NCI-H1092 (cell line): ENCODE data around the gene PDE10A.

ENCODE experiments used
- DNase-seq: peaks from one replicate; lab custom pipeline; 2025; lab: John Stamatoyannopoulos, UW

The PDE10A gene

DNA sequence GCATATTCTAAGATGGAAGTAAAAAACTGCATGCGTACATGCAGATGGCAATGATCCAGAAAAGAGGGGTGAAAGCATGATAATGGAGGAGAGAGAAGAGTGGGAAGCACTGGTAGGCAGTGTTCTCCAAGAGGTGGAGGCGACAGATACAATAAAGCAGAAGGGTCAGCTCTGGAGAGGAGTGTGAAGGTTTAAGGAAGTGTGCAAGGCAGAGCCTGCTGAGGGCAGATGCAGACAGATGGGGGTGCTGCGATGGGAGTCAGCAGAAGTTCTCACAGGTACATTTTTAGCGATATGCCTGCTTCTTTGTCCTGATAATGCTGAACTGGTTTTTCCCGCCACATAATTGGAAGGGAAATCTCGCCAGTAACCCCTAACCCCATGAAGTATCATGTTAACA, 272.6 kb downstream of the PDE10A start:
- DNase-seq, result no peak

DNA sequence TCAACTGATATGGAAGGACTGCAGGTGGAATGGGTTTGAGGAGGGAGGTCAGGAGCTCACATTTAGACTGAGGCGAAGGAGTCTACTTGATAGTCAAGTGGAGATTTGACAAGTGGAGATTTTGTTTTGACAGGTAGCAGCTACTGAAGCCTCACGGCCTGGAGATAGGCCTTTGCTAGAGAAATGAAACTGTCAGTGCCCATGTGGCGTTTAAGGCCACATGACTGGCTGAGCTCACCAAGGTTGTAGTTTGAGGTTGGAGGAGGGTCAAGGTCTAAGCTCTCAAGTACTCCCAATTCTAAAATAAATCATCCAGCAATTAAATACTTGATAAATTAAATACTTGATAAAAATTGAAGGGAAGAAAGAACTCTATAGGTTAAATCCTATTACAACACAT, 273.5 kb downstream of the PDE10A start:
- DNase-seq, result no peak

DNA sequence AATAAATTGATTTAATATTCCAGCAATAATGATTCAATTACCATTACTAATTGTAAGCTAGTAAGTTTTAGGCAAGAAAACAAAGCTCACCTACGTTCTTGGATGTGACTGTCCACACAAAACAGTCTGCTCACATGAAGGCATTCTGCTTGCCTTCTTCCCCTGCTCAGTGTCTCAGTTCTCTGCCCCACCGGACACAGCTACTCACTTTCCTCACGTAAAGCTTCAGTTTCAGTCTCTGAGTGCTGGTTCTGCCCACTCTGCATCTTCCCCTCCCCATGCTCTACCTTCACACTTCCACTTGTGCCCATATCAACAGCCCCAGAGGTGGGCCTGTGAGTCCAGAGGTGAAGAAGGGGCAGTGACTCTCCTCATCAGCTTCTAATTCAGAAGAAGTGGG, 279.7 kb downstream of the PDE10A start:
- no peak for DNase-seq

DNA sequence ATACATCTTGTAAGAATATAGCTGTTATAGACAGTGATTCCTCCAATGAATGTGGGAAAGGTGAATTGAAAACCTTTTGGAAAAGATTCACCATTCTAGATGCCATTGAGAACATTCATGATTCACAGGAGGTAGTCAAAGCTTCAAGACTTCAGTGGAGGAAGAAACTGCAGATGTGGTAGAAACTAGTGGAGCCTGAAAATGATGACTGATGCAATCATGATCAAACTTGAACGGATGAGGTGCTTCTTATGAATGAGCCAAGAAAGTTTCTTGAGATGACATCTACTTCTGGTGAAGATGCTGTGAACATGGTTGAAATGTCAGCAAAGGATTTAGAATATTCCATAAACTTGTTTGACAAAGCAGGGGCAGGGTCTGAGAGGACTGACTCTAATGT, 286.9 kb downstream of the PDE10A start:
- DNase-seq, result no peak

DNA sequence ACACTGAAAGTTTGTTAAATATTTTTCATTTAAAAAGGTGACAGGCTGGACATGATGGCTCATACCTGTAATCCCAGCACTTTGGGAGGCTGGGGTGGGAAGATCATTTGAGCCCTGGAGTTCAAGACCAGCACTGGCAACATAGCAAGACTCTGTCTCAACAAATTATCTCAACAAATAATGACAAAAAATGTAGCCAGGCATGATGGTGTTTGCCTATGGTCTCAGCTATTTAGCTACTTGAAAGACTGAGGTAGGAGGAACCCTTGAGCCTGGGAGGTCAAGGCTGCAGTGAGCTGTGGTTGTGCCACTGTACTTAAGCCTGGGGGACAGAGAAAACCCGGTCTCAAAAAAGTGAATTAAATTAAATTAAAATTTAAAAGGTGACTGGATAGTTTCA, 297.7 kb downstream of the PDE10A start:
- DNase-seq, result no peak

DNA sequence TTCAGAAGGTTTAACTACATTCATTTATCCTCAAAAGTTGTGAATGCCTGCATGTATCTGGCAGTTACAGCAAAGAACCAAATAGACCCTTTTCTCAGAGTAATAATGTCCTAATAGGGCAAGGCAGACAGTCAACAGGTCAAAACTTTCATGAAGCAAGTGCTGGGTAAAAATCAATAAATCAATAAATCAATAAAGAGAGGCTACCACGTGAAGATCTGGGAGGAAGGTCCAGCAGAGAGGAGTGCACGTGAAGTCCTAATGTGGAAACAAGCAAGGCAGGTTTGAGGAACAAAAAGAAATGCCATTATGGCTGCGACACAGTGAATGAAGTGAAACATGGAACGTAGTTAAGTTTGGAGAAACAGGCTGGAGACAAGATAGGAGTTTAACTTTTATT, 317.3 kb downstream of the PDE10A start:
- no peak for DNase-seq

DNA sequence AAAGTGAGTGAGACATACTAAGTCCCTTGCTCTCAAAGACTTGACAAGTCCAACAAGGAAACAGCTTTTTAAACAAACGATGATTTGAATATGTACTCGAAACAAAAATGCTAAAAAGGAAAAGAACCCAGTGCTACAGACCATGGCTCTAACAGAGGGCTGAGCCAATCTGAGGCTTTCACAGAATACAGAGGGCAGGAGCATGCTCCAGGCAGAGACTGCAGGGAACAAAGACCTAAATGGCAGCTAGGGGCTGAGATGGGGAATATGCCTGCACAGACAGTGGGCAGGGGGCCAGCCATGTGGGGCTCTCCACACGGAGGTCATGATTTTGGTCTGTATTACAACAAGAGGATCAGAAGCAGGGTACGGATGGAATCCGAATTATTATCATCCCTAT, 322.5 kb downstream of the PDE10A start:
- no peak for DNase-seq

DNA sequence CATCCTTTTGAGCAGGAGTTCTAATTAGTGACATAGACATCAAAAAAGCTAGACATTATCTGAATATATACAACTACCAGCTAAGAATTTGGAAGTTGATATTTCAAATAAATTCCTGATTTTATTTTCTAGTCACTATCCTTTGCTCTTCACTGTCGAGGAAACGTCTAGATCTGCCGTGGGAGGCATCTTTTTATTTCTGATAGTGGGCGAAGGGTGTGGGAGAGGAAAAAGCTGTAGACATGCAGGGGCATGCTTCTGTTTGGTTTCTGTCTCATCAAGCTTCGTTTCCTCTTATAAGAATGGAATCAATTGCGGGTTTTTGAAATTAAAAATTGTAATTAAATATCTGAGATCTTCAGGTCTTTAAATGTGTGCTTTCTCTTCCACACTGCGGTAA, 337.4 kb downstream of the PDE10A start:
- no peak for DNase-seq

DNA sequence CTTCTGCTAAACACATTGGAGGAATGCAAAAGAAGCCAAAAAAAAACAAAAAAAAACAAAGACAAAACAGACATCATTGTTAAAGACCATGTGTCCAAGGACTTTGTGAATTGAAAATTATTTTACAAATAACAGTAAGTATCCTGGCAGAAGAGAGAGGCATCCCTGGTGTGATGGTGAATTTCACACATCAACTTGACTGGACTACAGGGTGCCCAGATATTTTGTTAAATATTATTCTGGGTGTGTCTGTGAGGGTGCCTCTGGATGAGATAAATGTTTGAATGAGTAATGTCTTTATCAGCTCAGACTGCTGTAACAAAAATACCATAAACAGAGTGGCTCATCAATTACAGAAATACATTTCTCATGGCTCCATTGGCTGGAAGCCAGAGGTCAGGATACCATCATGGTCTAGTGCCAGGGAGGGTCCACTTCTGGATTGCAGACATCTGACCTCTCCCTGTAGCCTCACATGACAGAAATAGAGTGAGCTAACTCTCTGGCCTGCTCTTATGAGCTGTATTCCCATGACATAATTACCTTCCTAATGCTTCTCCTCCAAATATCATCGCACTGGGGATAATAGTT, 341.4 kb downstream of the PDE10A start:
- DNase-seq, result no peak

DNA sequence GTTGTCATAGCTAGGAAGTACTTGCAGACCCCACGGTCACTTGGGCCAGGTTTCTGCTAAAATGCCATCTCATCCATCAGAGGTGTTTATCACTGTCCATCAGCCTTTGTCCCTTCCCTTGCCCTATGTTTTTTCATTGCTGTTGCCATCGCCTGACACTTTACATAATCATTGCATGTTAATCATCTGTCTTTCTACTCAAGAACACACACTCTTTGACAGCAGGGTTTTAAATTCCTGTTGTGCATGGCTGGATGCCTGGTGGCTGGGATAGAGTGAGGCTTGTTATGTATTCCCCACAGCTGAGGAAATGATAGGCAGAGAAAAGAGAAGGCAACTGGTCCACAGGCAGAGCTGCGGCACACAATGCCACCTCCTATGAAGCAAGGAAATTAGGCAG, 341.9 kb downstream of the PDE10A start:
- no peak for DNase-seq

DNA sequence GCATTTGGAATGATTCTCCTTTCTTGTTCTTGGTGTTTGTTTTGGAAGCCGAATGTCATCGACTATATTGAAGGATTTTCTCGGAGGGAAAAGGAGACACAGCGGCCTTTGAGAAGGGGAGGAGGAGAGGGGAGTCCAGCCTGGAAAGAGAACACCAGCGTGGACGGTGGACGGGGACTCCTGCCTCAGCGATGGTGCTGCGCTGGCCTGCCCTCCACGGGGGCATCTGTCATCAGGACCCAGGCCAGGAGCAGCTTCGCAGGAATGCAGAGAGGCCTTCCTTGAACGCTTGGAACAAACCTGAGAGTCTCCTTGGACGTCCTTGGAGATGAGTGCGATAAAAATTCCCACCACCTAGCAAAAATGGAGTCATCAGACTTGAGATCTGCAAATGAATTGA, 345.3 kb downstream of the PDE10A start:
- DNase-seq, result no peak

DNA sequence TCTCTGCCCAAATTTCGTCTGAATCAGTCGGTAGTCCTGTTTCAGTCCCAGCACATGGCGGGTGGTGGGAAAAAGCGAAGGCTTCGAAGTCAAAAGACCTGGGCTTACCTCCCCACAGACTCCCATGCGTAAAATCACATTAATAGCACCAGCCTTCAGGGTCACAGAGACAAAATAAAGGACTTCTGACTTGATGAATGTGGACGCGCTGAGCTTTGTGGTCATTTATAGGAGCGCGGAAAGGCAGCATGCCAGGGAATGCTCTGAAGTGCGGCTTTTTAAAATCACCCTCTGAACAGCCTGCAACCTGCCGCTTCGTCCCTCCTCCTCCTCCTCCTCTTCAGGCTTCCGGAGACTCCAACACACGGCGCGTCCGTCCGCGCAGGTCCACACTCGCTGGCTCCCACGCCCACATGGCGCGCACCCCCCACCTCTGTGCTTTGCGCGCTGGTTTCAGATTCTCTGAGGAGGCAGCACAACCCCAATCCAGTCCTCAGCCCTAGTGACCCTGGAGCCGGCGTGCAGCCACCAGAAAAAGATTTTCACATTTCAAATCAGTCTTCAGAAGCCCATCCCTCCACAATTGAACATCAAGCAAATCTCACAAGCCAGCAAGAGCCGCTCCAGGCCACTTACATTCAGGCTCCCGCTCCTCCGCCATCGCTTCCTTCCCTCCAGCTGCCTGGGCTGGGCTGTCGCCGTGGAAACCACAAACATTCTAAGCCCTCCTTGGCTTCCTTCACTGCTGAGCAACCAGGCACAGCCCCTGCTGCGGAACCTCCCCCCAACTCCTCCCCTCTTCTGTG, 353.9 kb downstream of the PDE10A start, which contains the start of gene C6orf118:
Gene C6orf118 (minus strand): TSS at position 680 of the 806 bp plus-strand sequence. CDS start 19 bp downstream, at position 661.
- peak; percentile 82 for DNase-seq

DNA sequence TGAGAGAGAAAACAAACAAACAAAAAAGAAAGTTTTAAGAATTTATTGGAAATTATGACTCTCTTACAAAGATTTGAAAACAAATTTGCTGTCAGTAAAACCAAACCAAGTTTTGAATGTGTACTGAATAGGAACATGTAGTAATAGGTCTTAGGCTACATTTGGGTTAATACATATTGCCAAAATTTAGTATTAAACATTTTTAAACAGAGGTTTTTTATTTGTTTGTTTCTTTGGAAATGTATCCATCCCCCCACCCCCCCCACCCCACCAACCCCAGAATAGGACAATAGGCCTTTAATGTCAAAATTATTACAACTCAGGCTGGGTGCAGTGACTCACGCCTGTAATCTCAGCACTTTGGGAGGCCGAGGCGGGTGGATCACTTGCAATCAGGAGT, 356.1 kb downstream of the PDE10A start:
- DNase-seq, result no peak

DNA sequence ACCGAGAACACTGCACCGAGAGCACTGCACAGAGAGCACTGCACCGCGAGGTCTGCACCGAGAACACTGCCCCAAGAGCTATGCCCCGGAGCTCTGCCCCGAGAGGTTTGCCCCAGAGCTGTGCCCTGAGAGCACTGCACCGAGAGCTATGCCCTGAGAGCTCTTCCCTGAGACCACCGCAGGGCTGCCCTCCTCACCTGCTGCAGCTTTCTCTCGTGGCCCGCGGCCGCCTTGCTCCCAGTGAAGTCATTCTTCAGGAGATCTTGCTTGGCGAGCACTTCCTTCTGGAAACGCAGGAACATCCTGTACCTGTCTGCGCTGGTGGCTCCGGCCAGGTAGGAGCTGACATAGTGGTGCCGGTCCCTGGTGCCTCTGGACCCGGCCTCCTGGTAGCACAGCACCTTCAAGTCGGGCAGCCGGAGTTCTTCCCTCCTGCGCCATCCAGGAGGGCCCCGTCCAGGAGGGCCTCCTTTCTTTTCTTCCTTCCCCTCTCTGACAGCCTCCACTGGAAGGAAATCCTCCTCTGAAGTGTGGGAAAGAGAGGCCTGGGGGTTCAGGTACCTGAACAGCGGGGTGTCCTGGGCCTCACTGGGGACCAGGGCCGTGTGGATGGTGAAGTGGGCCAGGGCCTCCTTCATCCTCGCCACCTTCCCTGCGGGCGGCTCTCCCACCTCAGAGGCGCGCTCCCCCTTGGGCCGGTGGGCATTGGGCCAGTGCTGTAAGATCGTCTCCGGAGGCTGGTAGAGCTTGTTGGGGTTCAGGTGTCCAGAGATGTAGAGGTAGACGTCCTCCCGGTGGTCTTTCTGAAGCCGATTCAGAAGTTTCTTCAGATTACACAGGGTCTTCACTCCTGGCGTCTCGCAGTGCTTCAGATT, 361.4 kb downstream of the PDE10A start:
- DNase-seq, result no peak

DNA sequence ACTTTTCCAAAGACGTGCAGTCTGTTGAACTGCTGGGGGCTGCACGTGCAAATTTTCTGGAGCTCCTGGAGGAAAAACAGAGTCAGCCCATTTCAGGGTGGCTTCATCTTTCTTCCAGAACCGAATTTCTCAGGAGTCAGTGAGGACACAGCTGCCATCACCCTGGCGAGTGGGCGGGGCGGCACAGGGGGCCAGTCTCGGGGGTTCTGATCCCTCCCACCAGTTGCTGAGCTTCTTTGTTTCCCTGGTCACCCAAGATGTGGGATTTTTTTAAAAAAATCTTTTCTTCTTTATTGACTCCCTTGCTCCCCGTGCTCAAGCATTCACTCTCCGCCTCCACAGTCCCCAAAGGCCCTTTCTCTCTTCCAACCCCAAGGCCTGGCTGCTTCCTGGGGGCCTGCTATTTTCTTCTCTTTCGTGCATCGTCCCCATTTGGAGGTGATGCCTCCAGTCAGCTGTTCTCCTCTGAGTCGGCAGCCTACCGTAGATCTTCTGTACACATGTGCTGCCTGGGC, 362.6 kb downstream of the PDE10A start:
- no peak for DNase-seq

DNA sequence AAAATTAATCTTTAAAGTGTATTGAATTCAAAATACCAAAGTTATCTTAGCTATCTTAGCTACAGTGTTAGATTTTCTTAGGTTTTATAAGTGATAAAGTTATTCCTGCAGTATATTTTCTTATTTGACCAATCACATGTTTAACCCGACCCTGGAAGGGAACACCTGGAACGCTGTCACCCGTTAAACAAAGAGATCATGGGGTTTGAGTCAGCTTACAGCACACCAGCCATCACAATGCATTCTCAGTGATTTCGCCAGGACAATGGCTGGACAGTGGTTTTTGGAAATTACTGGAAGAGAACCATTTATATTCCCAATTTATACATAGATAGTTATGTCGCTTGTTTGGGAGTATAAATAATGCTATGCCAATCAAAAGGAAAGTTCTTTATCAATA, 364.2 kb downstream of the PDE10A start:
- no peak for DNase-seq

DNA sequence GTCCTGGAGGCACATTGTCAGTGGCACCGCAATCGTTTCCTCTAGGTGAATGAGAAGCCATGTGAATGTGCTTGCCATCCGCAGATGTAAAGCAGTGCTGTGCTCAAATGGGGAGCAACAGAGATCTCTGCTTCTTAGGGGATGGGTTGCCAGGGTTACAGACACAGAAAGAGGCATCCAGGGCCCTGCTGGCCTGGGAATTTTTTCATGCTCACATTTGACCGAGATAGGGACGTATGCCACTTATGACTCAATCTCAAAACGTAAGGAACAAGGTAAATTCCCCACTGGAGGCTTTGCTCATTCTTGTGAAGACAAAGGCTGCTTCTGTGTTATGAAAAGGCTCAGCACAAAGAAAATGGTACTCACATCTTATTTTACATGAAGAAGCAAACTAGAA, 364.6 kb downstream of the PDE10A start:
- DNase-seq, result no peak

DNA sequence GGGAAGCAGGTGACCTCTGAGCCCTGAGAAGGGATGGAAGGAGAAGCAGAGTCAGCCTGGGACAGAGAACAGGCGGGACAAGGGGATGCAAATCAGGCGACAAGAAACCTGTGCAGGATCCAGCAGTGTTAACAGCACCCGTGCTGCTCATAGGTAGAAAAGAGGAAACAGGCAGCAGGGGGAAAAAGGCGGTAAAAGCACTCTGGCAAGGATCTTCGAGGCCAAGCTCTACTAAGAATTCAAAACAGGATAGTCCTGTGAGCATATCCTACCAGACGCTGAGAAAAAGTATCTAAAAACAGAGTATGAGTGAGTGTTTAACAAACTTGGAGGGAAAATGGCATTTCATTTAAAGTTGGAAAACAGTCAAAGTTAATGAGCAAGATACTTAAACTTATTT, 370.4 kb downstream of the PDE10A start:
- no peak for DNase-seq
